H1 (cell line): ENCODE measurements around the gene PITPNC1. TPM values are rescaled to one million over a fixed set of nuclear protein-coding genes. Genes with fewer than 3 reads are reported as not detected.
"Not testable (repeated sequence)": the region's sequence is repeated elsewhere in the genome, so short reads cannot be mapped to it uniquely, and the experiment has no call there.

Source experiments
- CTCF ChIA-PET: fragments of 300-600 bp; sonication (Branson Sonifier 250); formaldehyde crosslinking; loops from one replicate; lab custom pipeline; 2021; ENCODE audit not compliant: partially characterized antibody; lab: Charles Lee
- POLR2A ChIA-PET: fragments of 300-600 bp; sonication (Branson Sonifier 250); formaldehyde crosslinking; loops from one replicate; lab custom pipeline; 2021; ENCODE audit warnings: inconsistent platforms; ENCODE audit not compliant: partially characterized antibody; lab: Charles Lee
- DNase-seq, 2 experiments: peaks; one replicate each; pipeline versions ENCODE4 v3.0.0 to v3.0.0-alpha.2; 2010 to 2022; ENCODE audit warnings: low spot score in 2 of 2, low read depth in 1 of 2, mixed read lengths in 1 of 2
- FAIRE-seq: peaks from 2 replicates; lab custom pipeline; 2011; peaks lifted over from hg19 to GRCh38; lab: Jason Lieb, UNC
- H2AFZ ChIP-seq: 2 replicates; pipeline ENCODE4 v1.8.1; 2012; ENCODE audit warnings: low read length, inconsistent platforms
- H2AK5ac ChIP-seq: 2 replicates; pipeline ENCODE4 v1.6.1; 2013; ENCODE audit warnings: low read depth, low read length
- H2BK120ac ChIP-seq: replicated peaks from 2 replicates; pipeline ENCODE3; 2013; ENCODE audit warnings: low read depth, low read length, inconsistent platforms
- H2BK12ac ChIP-seq: 2 replicates; pipeline ENCODE4 v1.6.1; 2013; ENCODE audit warnings: low read depth, low read length
- H2BK15ac ChIP-seq: 2 replicates; pipeline ENCODE4 v1.6.1; 2013; ENCODE audit warnings: low read length
- H2BK20ac ChIP-seq: 2 replicates; pipeline ENCODE4 v1.6.1; 2013; ENCODE audit warnings: low read length
- H2BK5ac ChIP-seq: 2 replicates; pipeline ENCODE4 v1.6.1; 2013; ENCODE audit warnings: low read depth, low read length
- H3K14ac ChIP-seq: 2 replicates; pipeline ENCODE4 v1.6.1; 2013; ENCODE audit warnings: inconsistent platforms; ENCODE audit not compliant: insufficient read length
- H3K18ac ChIP-seq: 2 replicates; pipeline ENCODE4 v1.6.1; 2013; ENCODE audit warnings: low read length; ENCODE audit errors: extremely low read depth
- H3K23ac ChIP-seq: 2 replicates; pipeline ENCODE4 v1.6.1; 2013; ENCODE audit warnings: inconsistent platforms; ENCODE audit not compliant: insufficient read length
- H3K23me2 ChIP-seq: 2 replicates; pipeline ENCODE4 v1.6.1; 2013; ENCODE audit warnings: low read depth, low read length
- H3K27ac ChIP-seq: 2 replicates; pipeline ENCODE4 v1.6.1; 2011; ENCODE audit warnings: low read depth, low read length, inconsistent platforms
- H3K27me3 ChIP-seq, 4 experiments: replicated peaks in 1 of 4; 1 replicate in 1 of 4; 2 replicates in 3 of 4; pipeline versions ENCODE4 v1.6.1 to v1.8.1; 2011 to 2013; ENCODE audit warnings: low read length in 3 of 4, mild to moderate bottlenecking in 3 of 4, inconsistent platforms in 2 of 4, mixed read lengths in 2 of 4, moderate library complexity in 1 of 4; ENCODE audit not compliant: control insufficient read depth in 3 of 4, insufficient read depth in 3 of 4; ENCODE audit errors: extremely low read depth in 1 of 4
- H3K36me3 ChIP-seq, 4 experiments: 2 replicates each; pipeline versions ENCODE4 v1.6.1 to v1.8.1; 2011 to 2013; ENCODE audit warnings: mild to moderate bottlenecking in 4 of 4, low read length in 3 of 4, moderate library complexity in 2 of 4, control low read depth in 1 of 4, inconsistent platforms in 1 of 4; ENCODE audit not compliant: insufficient read depth in 4 of 4, control insufficient read depth in 2 of 4
- H3K4ac ChIP-seq: replicated peaks from 2 replicates; pipeline ENCODE3; 2013; ENCODE audit warnings: low read length, low read depth, mixed read lengths, inconsistent platforms; ENCODE audit not compliant: insufficient read length
- H3K4me1 ChIP-seq, 4 experiments: replicated peaks in 1 of 4; 1 replicate in 1 of 4; 2 replicates in 3 of 4; pipeline versions ENCODE4 v1.6.1 to v1.8.1; 2011 to 2013; ENCODE audit warnings: low read length in 3 of 4, inconsistent platforms in 2 of 4, mixed read lengths in 1 of 4; ENCODE audit not compliant: insufficient read depth in 4 of 4, control insufficient read depth in 3 of 4
- H3K4me2 ChIP-seq, 2 experiments: 2 replicates each; pipeline versions ENCODE4 v1.6.1 to v1.8.1; 2011 to 2013; ENCODE audit warnings: low read depth in 2 of 2, low read length in 2 of 2, control low read depth in 1 of 2, inconsistent platforms in 1 of 2, mild to moderate bottlenecking in 1 of 2; ENCODE audit not compliant: insufficient read depth in 1 of 2
- H3K4me3 ChIP-seq, 4 experiments: fragments of 200-600, 300-600 bp in 1 of 4; sonication (generic), shearing (Covaris generic), sonication (Bioruptor Twin) in 1 of 4; 2 replicates each; pipeline versions ENCODE4 v1.5.1 to v1.8.1; 2011 to 2016; ENCODE audit warnings: low read length in 4 of 4, low read depth in 3 of 4, control low read depth in 2 of 4, inconsistent platforms in 2 of 4, mild to moderate bottlenecking in 2 of 4, mixed read lengths in 1 of 4, moderate library complexity in 1 of 4; ENCODE audit not compliant: insufficient read depth in 2 of 4; ENCODE audit errors: extremely low read depth in 1 of 4
- H3K56ac ChIP-seq: replicated peaks from 2 replicates; pipeline ENCODE3; 2013; ENCODE audit warnings: low read depth, mild to moderate bottlenecking, mixed read lengths, low read length, inconsistent platforms; ENCODE audit not compliant: insufficient read length
- H3K79me1 ChIP-seq: 2 replicates; pipeline ENCODE4 v1.6.1; 2013; ENCODE audit warnings: low read depth, low read length, control low read depth
- H3K79me2 ChIP-seq, 2 experiments: 2 replicates each; pipeline versions ENCODE4 v1.6.1 to v1.8.1; 2012 to 2013; ENCODE audit warnings: low read length in 2 of 2, mild to moderate bottlenecking in 2 of 2, inconsistent platforms in 1 of 2; ENCODE audit not compliant: insufficient read depth in 2 of 2, control insufficient read depth in 1 of 2
- H3K9ac ChIP-seq, 4 experiments: replicated peaks in 1 of 4; 1 replicate in 1 of 4; 2 replicates in 3 of 4; pipeline versions ENCODE4 v1.6.1 to v1.8.1; 2011 to 2013; ENCODE audit warnings: low read depth in 3 of 4, low read length in 3 of 4, control low read depth in 2 of 4, mild to moderate bottlenecking in 2 of 4, moderate library complexity in 2 of 4, inconsistent platforms in 1 of 4; ENCODE audit errors: extremely low read depth in 1 of 4
- H3K9me3 ChIP-seq, 2 experiments: 2 replicates each; pipeline versions ENCODE4 v1.6.1 to v1.8.1; 2012 to 2013; ENCODE audit warnings: mild to moderate bottlenecking in 2 of 2, moderate library complexity in 2 of 2, control low read depth in 1 of 2, inconsistent platforms in 1 of 2, low read depth in 1 of 2, low read length in 1 of 2, mixed read lengths in 1 of 2; ENCODE audit not compliant: insufficient read depth in 2 of 2
- H4K20me1 ChIP-seq, 2 experiments: replicated peaks in 1 of 2; 2 replicates each; pipeline versions ENCODE3 to v1.8.1; 2011 to 2013; ENCODE audit warnings: inconsistent platforms in 2 of 2, low read length in 2 of 2, mild to moderate bottlenecking in 1 of 2; ENCODE audit not compliant: insufficient read depth in 2 of 2, control insufficient read depth in 1 of 2
- H4K5ac ChIP-seq: 2 replicates; pipeline ENCODE4 v1.6.1; 2013; ENCODE audit warnings: low read length, low read depth, mixed read lengths, inconsistent platforms; ENCODE audit not compliant: insufficient read length
- H4K8ac ChIP-seq: 2 replicates; pipeline ENCODE4 v1.8.0; 2013; ENCODE audit warnings: mild to moderate bottlenecking, moderate library complexity, low read length, inconsistent platforms; ENCODE audit not compliant: insufficient read depth; ENCODE audit errors: extremely low read depth
- H4K91ac ChIP-seq: replicated peaks from 2 replicates; pipeline ENCODE3; 2013; ENCODE audit warnings: low read length, mixed read lengths, inconsistent platforms; ENCODE audit not compliant: insufficient read length
- WGBS, 2 experiments: shearing (Covaris generic) in 1 of 2; methylation state at CpG; one replicate each; pipeline versions ENCODE4 v1.1.6 to v1.1.7; 2013 to 2015; ENCODE audit warnings: low lambda C conversion rate in 2 of 2, mixed read lengths in 2 of 2, inconsistent platforms in 1 of 2, low coverage in 1 of 2, missing lambda C conversion rate in 1 of 2; ENCODE audit not compliant: insufficient replicate concordance in 2 of 2, insufficient coverage in 1 of 2, insufficient read length in 1 of 2; ENCODE audit errors: extremely low coverage in 1 of 2, missing lambda C conversion rate in 1 of 2; 5-methylcytosine and 5-hydroxymethylcytosine counted together
- polyA plus RNA-seq, 7 experiments: library from polyadenylated mRNA; depleted of rRNA in 3 of 7; stranded (reverse) in 5 of 7; unstranded in 2 of 7; fragments of >200 nt in 5 of 7; fragments of 200-250 nt in 2 of 7; gene quantifications; 1 replicate in 5 of 7; 2 replicates in 1 of 7; 4 replicates in 1 of 7; pipeline versions ENCODE4 v1.2.1 to v1.2.3, GENCODE V29; 2011 to 2013; ENCODE audit warnings: missing spikeins in 2 of 7, mixed read lengths in 2 of 7
- total RNA-seq: library from RNA; stranded (reverse); fragmentation: NEBNext Ultra II Directional; extraction: Animal tissue kit (Norgen Biotek cat#: 25700); gene quantifications from 2 replicates; pipeline ENCODE4 v1.2.1, GENCODE V29; 2021

PITPNC1 gene
- total and polyA plus RNA-seq, 2 of the 8 experiments (the other 6 are each of a cell fraction or from before 2014, with no cell fraction given), result 17.6 to 54.7 TPM

DNA sequence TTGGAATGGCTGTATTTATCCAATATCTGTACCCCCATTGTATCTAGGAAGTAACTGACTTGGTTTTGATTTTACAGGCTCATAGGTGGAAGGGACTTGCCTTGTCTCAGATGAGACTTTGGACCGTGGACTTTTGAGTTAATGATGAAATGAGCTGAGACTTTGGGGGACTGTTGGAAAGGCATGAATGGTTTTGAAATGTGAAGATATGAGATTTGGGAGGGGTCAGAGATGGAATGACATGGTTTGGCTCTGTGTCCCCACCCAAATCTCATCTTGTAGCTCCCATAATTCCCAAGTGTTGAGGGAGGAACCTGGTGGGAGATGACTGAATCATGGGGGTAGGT lies 44.9 kb upstream of the PITPNC1 start:
- H3K9ac ChIP-seq, H4K5ac ChIP-seq, H3K4me3 ChIP-seq, H3K79me1 ChIP-seq, H3K23ac ChIP-seq, H3K18ac ChIP-seq, H2AFZ ChIP-seq, H3K79me2 ChIP-seq, H4K20me1 ChIP-seq, H3K36me3 ChIP-seq, H2BK120ac ChIP-seq, H4K8ac ChIP-seq, H2BK12ac ChIP-seq, H2BK20ac ChIP-seq, H3K27me3 ChIP-seq, DNase-seq, H3K23me2 ChIP-seq, H3K9me3 ChIP-seq, H3K56ac ChIP-seq, FAIRE-seq, H3K4me1 ChIP-seq, H2BK5ac ChIP-seq, H3K4me2 ChIP-seq, H4K91ac ChIP-seq, H3K4ac ChIP-seq, H2AK5ac ChIP-seq, H3K14ac ChIP-seq, H2BK15ac ChIP-seq, H3K27ac ChIP-seq: not testable (repeated sequence)
- POLR2A ChIA-PET, result interaction anchor here (1.9 kb wide), 1 partner anchor 10 kb away, joined by 5 read pairs; no protein-coding TSS in a partner anchor
- CTCF ChIA-PET, result interaction anchor here (0.9 to 4.4 kb wide), 3 partner anchors 27 to 111 kb away, joined by 3 to 21 read pairs (median 3); no protein-coding TSS in a partner anchor
- WGBS, 2 experiments, result 93% methylated on average over 1 of the region's 1 CpG; no CpG with 5 or more reads in 1 of the 2 experiments
